Bronchial epithelial cell (primary cell): ENCODE measurements around the gene NUP98. TPM values are rescaled to one million over a fixed set of nuclear protein-coding genes. Genes with fewer than 3 reads are reported as not detected.

Experiments
- DNase-seq: peaks from one replicate; pipeline ENCODE4 v3.0.0-alpha.2; 2010; ENCODE audit warnings: low read depth
- FAIRE-seq: peaks from 2 replicates; lab custom pipeline; 2011; peaks lifted over from hg19 to GRCh38; lab: Jason Lieb, UNC
- H3K27me3 ChIP-seq: 2 replicates; pipeline ENCODE4 v1.5.1; 2011; ENCODE audit warnings: low read length; ENCODE audit not compliant: control insufficient read depth, insufficient read depth
- H3K36me3 ChIP-seq: 2 replicates; pipeline ENCODE4 v1.5.1; 2011; ENCODE audit warnings: low read length; ENCODE audit not compliant: control insufficient read depth, insufficient read depth
- H3K4me3 ChIP-seq: 2 replicates; pipeline ENCODE4 v1.5.1; 2011; ENCODE audit warnings: mild to moderate bottlenecking, low read depth, low read length, control low read depth
- total RNA-seq: library from RNA; depleted of rRNA; stranded (reverse); fragments of >200 nt; gene quantifications from 2 replicates; pipeline ENCODE4 v1.2.1, GENCODE V29; 2014
- TF ChIP-seq, protein P1 (sequence below): IDR thresholded peaks from 2 replicates; pipeline ENCODE4 v1.5.1; 2011; ENCODE audit warnings: mild to moderate bottlenecking, moderate library complexity, low read length, control low read depth, inconsistent platforms; ENCODE audit not compliant: insufficient read depth, severe bottlenecking

Gene NUP98
- total RNA-seq, 1 donor from 2014 or later, result 59.8 TPM

DNA sequence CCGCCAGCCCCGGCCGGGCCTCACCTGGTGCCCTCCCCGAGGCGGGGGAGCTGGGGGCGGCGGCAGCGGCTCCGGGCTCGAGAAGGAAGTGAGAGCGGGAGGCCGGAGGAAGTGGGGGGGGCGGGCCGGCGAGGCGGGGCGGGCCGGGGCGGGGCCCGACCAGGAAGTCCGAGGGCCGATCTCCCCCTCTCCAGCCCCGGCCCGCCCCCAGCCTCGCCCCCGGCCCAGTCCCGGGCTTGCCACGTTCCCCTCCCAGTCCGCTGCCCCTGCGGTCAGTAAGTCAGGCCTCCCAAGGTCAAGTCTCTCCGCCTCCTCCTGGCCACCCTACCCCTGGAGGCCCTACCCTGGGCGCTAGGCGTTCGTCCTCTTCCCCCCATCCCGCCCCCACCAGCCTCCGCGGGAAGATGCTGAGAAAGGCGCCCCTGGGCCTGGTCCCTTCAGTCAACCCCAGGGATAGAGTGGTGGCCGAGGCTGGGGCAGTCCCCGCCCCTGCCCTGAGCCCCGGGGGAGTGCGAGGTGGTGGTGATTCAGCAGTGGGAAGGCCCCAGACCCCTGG, 43.6 kb upstream of the NUP98 start, which contains the start of gene RHOG:
Gene RHOG, minus strand, starts transcription at position 90 of the 556 bp plus-strand sequence. CDS start 12,821 bp downstream, outside the sequence.
- DNase-seq, result peak; percentile 68
- FAIRE-seq, result no peak
- Histone ChIP-seq H3K27me3 (no peaks in the 10 kb centered on the region), H3K36me3 (no peaks in the 10 kb centered on the region), H3K4me3 (peak within 1 kb of the TSS; percentile 67)
- TF ChIP-seq, protein P1, sequence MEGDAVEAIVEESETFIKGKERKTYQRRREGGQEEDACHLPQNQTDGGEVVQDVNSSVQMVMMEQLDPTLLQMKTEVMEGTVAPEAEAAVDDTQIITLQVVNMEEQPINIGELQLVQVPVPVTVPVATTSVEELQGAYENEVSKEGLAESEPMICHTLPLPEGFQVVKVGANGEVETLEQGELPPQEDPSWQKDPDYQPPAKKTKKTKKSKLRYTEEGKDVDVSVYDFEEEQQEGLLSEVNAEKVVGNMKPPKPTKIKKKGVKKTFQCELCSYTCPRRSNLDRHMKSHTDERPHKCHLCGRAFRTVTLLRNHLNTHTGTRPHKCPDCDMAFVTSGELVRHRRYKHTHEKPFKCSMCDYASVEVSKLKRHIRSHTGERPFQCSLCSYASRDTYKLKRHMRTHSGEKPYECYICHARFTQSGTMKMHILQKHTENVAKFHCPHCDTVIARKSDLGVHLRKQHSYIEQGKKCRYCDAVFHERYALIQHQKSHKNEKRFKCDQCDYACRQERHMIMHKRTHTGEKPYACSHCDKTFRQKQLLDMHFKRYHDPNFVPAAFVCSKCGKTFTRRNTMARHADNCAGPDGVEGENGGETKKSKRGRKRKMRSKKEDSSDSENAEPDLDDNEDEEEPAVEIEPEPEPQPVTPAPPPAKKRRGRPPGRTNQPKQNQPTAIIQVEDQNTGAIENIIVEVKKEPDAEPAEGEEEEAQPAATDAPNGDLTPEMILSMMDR, result no peak

DNA sequence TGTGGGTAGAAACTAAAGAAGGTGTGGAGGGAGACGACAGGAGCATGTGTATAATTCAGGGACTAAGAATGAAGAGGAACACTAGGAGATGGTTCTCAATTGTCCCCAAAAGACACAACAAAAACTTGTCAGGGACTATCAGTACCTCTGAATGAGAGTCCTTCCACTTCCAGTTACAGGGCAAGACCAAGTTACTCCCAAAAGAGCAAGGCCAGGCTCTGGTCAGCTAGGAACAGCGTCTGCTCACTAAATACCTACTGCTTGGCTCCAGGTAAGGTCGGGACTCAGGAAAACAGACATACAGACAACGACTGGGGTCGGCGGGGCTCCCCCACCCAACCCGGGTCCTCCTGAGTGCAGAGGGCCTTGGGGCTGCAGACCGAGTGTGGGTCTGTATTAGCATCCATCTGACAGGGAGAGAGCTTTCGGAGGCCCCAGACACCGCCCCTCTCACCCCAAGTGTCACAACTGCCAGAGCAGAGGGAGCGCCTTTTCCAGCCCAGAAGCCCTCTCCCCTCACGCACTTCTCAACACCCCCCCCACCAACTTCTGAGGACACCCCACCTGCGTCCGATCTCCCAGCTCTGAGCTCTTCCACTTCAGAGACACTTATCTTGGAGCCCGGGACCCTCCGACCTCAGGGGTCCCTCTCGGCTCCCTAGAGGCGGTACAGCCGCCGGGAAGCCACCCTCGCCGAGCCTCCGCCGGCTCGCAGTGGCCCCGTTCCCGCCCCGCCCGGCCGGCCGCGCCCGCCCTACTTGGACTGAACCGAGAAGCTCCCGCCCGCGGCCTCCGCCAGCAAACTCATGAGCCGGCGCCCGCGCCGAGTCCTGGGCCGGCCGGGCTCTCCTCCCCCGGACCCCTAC, 42.9 kb upstream of the NUP98 start:
- no peak for FAIRE-seq
- no peaks in the 10 kb centered on the region for H3K27me3 ChIP-seq
- no peak for DNase-seq
- H3K4me3 ChIP-seq, result peak overlapping the region; percentile 67
- H3K36me3 ChIP-seq, result no peaks in the 10 kb centered on the region
- TF ChIP-seq, protein P1, result no peak

DNA sequence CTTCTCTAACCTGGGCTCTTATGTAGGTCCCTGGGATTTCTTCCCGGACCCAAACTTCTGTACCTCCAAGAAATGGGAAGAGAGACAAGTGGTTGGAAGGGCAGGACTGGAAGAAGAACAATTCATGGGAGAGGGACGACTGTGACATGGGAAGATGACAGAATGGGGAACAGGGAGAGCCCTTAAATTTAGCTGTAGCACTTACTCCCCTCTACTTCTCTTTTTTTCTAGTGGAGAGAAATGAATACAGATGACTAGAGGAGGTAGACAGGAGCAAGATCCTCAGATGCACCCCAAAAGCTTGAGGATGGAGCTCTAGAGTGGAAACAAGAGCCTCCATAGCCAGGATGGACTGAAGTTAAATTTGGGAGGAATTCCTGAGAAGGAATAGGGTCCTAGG, 41.1 kb upstream of the NUP98 start:
- FAIRE-seq (no peak), DNase-seq (no peak)
- no peaks in the 10 kb centered on the region for H3K27me3 ChIP-seq
- peaks cover 2% of the 10 kb centered on the region for H3K36me3 ChIP-seq
- TF ChIP-seq, protein P1, result no peak
- H3K4me3 ChIP-seq, result no peak overlapping the region

DNA sequence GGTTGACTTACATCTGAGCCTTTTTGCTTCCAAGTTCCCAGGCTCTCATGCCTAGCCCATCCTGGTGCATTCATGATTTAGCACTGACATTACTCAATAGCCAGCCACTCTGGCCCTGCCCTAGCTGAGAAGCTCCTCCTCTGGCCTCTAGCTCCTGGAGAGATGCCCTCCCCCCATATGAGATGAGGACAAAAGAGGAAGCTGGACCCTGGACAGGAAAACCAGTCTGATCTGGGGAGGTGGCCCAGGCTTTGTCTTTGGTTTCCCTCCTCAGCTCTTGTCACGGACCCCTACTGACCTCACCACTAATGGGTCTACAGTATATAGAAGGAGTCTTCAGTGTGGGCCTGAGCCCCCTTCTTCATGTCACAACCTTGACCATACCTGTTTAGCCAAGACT, 40.4 kb upstream of the NUP98 start:
- Histone ChIP-seq H3K27me3 (no peaks in the 10 kb centered on the region), H3K36me3 (peaks cover 2% of the 10 kb centered on the region), H3K4me3 (no peak overlapping the region)
- FAIRE-seq (no peak), DNase-seq (no peak)
- TF ChIP-seq, protein P1, result no peak

DNA sequence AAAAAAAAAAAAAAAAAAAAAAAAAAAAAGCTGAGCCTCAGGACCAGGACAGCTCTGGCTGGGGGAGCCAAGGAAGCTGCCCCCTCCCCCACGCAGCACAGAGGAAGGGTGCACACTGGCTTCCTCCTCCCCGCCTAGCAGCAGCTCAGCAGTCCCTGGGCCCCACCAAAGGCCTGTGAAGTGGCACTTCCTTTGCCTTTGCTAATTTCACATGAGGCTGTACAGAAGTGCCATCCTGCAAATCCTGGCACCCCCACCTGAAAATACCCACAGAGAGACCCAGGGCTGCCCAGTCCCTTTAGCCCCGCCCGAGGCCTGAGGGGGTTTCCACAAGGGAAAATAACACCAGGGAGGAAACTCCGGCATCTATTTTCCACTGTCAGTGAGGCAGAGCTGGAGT, 39.5 kb upstream of the NUP98 start:
- no peak overlapping the region for H3K4me3 ChIP-seq
- DNase-seq, result no peak
- H3K27me3 ChIP-seq, result no peaks in the 10 kb centered on the region
- H3K36me3 ChIP-seq, result peaks cover 2% of the 10 kb centered on the region
- TF ChIP-seq, protein P1, result no peak
- FAIRE-seq, result no peak
